ENCODE results near the gene GPR152. TPM values are rescaled to one million over a fixed set of nuclear protein-coding genes. Genes with fewer than 3 reads are reported as not detected.
A peak's percentile ranks its signal among the peaks of the same experiment; 100 is the strongest.

The GPR152 gene
- total RNA-seq, 1 donor from 2014 or later = not detected

GRCh38 chr11:67463680-67464410 is 11.3 kb upstream of the GPR152 start:
- no peaks in the 10 kb centered on the region for H3K9me3 Mint-ChIP-seq
- peak overlapping the region; percentile 95 for H3K27ac Mint-ChIP-seq
- no peaks in the 10 kb centered on the region for H3K27me3 Mint-ChIP-seq (ENCODE audit: low read depth)
- H3K4me1 Mint-ChIP-seq = peaks cover 23% of the 10 kb centered on the region
- no peak for TF ChIP-seq CTCF (IDR thresholded peaks at IDR 0.05; ENCODE audit: unreplicated experiment)
- H3K36me3 Mint-ChIP-seq = no peaks in the 10 kb centered on the region
- peak overlapping the region; percentile 78 for H3K4me3 Mint-ChIP-seq
- DNase-seq (ENCODE audit: low spot score in 2 of 2, unreplicated experiment in 2 of 2) = no peak

- no peak for TF ChIP-seq CTCF (IDR thresholded peaks at IDR 0.05; ENCODE audit: unreplicated experiment)
- H3K9me3 Mint-ChIP-seq = no peaks in the 10 kb centered on the region
- H3K27me3 Mint-ChIP-seq (ENCODE audit: low read depth) = no peaks in the 10 kb centered on the region
- H3K36me3 Mint-ChIP-seq = no peaks in the 10 kb centered on the region
- no peak overlapping the region for H3K27ac Mint-ChIP-seq
- peaks cover 20% of the 10 kb centered on the region for H3K4me1 Mint-ChIP-seq
- DNase-seq (ENCODE audit: low spot score in 2 of 2, unreplicated experiment in 2 of 2) = no peak
- H3K4me3 Mint-ChIP-seq = no peak overlapping the region
Measured at GRCh38 chr11:67463186-67463585, 10.7 kb upstream of the GPR152 start.

- no peak overlapping the region for H3K27ac Mint-ChIP-seq
- no peaks in the 10 kb centered on the region for H3K9me3 Mint-ChIP-seq
- no peak for TF ChIP-seq CTCF (IDR thresholded peaks at IDR 0.05; ENCODE audit: unreplicated experiment)
- H3K36me3 Mint-ChIP-seq = no peaks in the 10 kb centered on the region
- no peaks in the 10 kb centered on the region for H3K27me3 Mint-ChIP-seq (ENCODE audit: low read depth)
- no peak for DNase-seq (ENCODE audit: low spot score in 2 of 2, unreplicated experiment in 2 of 2)
- no peak overlapping the region for H3K4me3 Mint-ChIP-seq
- H3K4me1 Mint-ChIP-seq = peaks cover 3% of the 10 kb centered on the region
Measured at GRCh38 chr11:67458266-67458665, 5.7 kb upstream of the GPR152 start.

- peaks cover 3% of the 10 kb centered on the region for H3K4me1 Mint-ChIP-seq
- no peak for TF ChIP-seq CTCF (IDR thresholded peaks at IDR 0.05; ENCODE audit: unreplicated experiment)
- H3K27ac Mint-ChIP-seq = no peak overlapping the region
- H3K9me3 Mint-ChIP-seq = no peaks in the 10 kb centered on the region
- no peaks in the 10 kb centered on the region for H3K27me3 Mint-ChIP-seq (ENCODE audit: low read depth)
- no peaks in the 10 kb centered on the region for H3K36me3 Mint-ChIP-seq
- no peak overlapping the region for H3K4me3 Mint-ChIP-seq
- DNase-seq (ENCODE audit: low spot score in 2 of 2, unreplicated experiment in 2 of 2) = no peak
Measured at GRCh38 chr11:67457453-67457852, 4.9 kb upstream of the GPR152 start.

GRCh38 chr11:67456068-67456705 is 3.7 kb upstream of the GPR152 start:
- Mint-ChIP-seq H3K27me3 (ENCODE audit: low read depth) (no peaks in the 10 kb centered on the region), H3K36me3 (no peaks in the 10 kb centered on the region), H3K9me3 (no peaks in the 10 kb centered on the region), H3K4me1 (peaks cover 3% of the 10 kb centered on the region), H3K4me3 (no peak overlapping the region), H3K27ac (no peak overlapping the region)
- TF ChIP-seq CTCF (IDR thresholded peaks at IDR 0.05; ENCODE audit: unreplicated experiment) = no peak
- DNase-seq (ENCODE audit: low spot score in 2 of 2, unreplicated experiment in 2 of 2) = no peak

Data from mesothelial cell of epicardium (in vitro differentiated cells).